GM19351 (cell line): ENCODE data around the gene SPOCK2.

ENCODE experiments used
- ATAC-seq: cut with Tn5 transposase; IDR thresholded peaks from one replicate; pipeline ENCODE4 v1.9.1; 2021; ENCODE audit warnings: mild to moderate bottlenecking, moderate library complexity; ENCODE audit not compliant: unreplicated experiment

Gene SPOCK2

GRCh38 chr10:72088889-72089575, 681 bp upstream of the SPOCK2 start:
- no peak for ATAC-seq

GRCh38 chr10:72087392-72087968, 871 bp downstream of the SPOCK2 start:
- no peak for ATAC-seq

- ATAC-seq: no peak
These were observed 1.6 kb downstream of the SPOCK2 start for GRCh38 chr10:72086466-72087391.

GRCh38 chr10:72085864-72086465, 2.4 kb downstream of the SPOCK2 start:
- ATAC-seq: no peak

GRCh38 chr10:72085166-72085565, 3.2 kb downstream of the SPOCK2 start:
- no peak for ATAC-seq

- ATAC-seq: no peak
These were observed 4.4 kb downstream of the SPOCK2 start for GRCh38 chr10:72083790-72084459.

- no peak for ATAC-seq
These were observed 5.2 kb downstream of the SPOCK2 start for GRCh38 chr10:72082856-72083789.

GRCh38 chr10:72081772-72082590, 6.4 kb downstream of the SPOCK2 start:
- no peak for ATAC-seq

GRCh38 chr10:72081210-72081609, 7.1 kb downstream of the SPOCK2 start:
- ATAC-seq: no peak

- ATAC-seq: no peak
These were observed 8.0 kb downstream of the SPOCK2 start for GRCh38 chr10:72080042-72080975.

- ATAC-seq: no peak
These were observed 9.0 kb downstream of the SPOCK2 start for GRCh38 chr10:72079356-72079755.

GRCh38 chr10:72077275-72077990, 10.9 kb downstream of the SPOCK2 start:
- ATAC-seq: no peak

GRCh38 chr10:72076756-72077155, 11.6 kb downstream of the SPOCK2 start:
- ATAC-seq: no peak

GRCh38 chr10:72075376-72076115, 12.8 kb downstream of the SPOCK2 start:
- no peak for ATAC-seq

- ATAC-seq: no peak
These were observed 13.6 kb downstream of the SPOCK2 start for GRCh38 chr10:72074574-72075375.
